HepG2 (cell line): ENCODE results near the gene HYLS1. TPM values are rescaled to one million over a fixed set of nuclear protein-coding genes. Genes with fewer than 3 reads are reported as not detected.

Experiments
- ATAC-seq: fragments of 200-7000 bp; cut with Tn5 transposase; 3 replicates; pipeline ENCODE4 v1.9.1; 2020; ENCODE audit warnings: mild to moderate bottlenecking, moderate library complexity
- BruUV-seq: library from RNA; stranded (reverse); fragments of 400-500 nt; replicated peaks from 2 replicates; lab custom pipeline; 2021; lab: Mats Ljungman, UMichigan
- CTCF ChIA-PET: fragments of 300-600 bp; formaldehyde crosslinking; extraction: SDS; loops from one replicate; lab custom pipeline; 2021; ENCODE audit warnings: low total read pairs, inconsistent platforms, low intra/inter-chr PET ratio; lab: Yijun Ruan, JAX
- POLR2A ChIA-PET: fragments of 350-600 bp; sonication (Branson Sonifier 250); formaldehyde crosslinking; loops from one replicate; lab custom pipeline; 2020; ENCODE audit warnings: antibody characterized with exemption, inconsistent platforms; lab: Yijun Ruan, JAX
- DNase-seq: peaks from one replicate; pipeline ENCODE4 v3.0.0-alpha.2; 2015; ENCODE audit warnings: low spot score
- FAIRE-seq: peaks from 3 replicates; lab custom pipeline; 2011; peaks lifted over from hg19 to GRCh38; lab: Jason Lieb, UNC
- H2AFZ ChIP-seq: one replicate; pipeline ENCODE4 v1.6.1; 2011; ENCODE audit warnings: low read length, inconsistent platforms
- H3K27ac ChIP-seq: fragments of 300-600 bp; 3 replicates; pipeline ENCODE4 v1.8.0; 2011; ENCODE audit warnings: mixed run types, mild to moderate bottlenecking, mixed read lengths, low read length, inconsistent platforms; ENCODE audit not compliant: insufficient read depth; ENCODE audit errors: extremely low read length
- H3K27me3 ChIP-seq, 2 experiments: fragments of 200-600 bp in 1 of 2; 2 replicates in 1 of 2; 3 replicates in 1 of 2; pipeline versions ENCODE4 v1.6.0 to v1.8.0; 2011; ENCODE audit warnings: low read length in 2 of 2, mild to moderate bottlenecking in 2 of 2, moderate library complexity in 2 of 2, inconsistent platforms in 1 of 2; ENCODE audit not compliant: insufficient read depth in 2 of 2, control insufficient read depth in 1 of 2
- H3K36me3 ChIP-seq, 2 experiments: fragments of 200-600 bp in 1 of 2; replicated peaks in 1 of 2; 2 replicates in 1 of 2; 3 replicates in 1 of 2; pipeline versions ENCODE4 v1.5.1 to v1.8.0; 2011; ENCODE audit warnings: low read length in 2 of 2, inconsistent platforms in 1 of 2; ENCODE audit not compliant: insufficient read depth in 2 of 2, control insufficient read depth in 1 of 2
- H3K4me1 ChIP-seq: 2 replicates; pipeline ENCODE4 v1.5.1; 2012; ENCODE audit warnings: low read length, inconsistent platforms; ENCODE audit not compliant: insufficient read depth
- H3K4me2 ChIP-seq: 2 replicates; pipeline ENCODE4 v1.6.0; 2011; ENCODE audit warnings: low read depth, low read length, inconsistent platforms
- H3K4me3 ChIP-seq, 3 experiments: fragments of 200-600 bp in 1 of 3; sonication (generic), shearing (Covaris generic) in 1 of 3; replicated peaks in 1 of 3; 2 replicates each; pipeline ENCODE4 v1.5.1; 2011 to 2016; ENCODE audit warnings: low read length in 3 of 3, inconsistent platforms in 2 of 3, low read depth in 2 of 3, mild to moderate bottlenecking in 2 of 3, control low read depth in 1 of 3, mixed read lengths in 1 of 3; ENCODE audit not compliant: insufficient read depth in 1 of 3
- H3K79me2 ChIP-seq: one replicate; pipeline ENCODE4 v1.6.1; 2011; ENCODE audit warnings: low read length, inconsistent platforms; ENCODE audit not compliant: insufficient read depth
- H3K9ac ChIP-seq: 2 replicates; pipeline ENCODE4 v1.6.0; 2011; ENCODE audit warnings: mild to moderate bottlenecking, low read depth, low read length, inconsistent platforms; ENCODE audit not compliant: insufficient read depth
- H3K9me3 ChIP-seq: 2 replicates; pipeline ENCODE4 v1.5.1; 2012; ENCODE audit warnings: mild to moderate bottlenecking, low read length
- H4K20me1 ChIP-seq: 2 replicates; pipeline ENCODE4 v1.6.0; 2011; ENCODE audit warnings: inconsistent platforms, mild to moderate bottlenecking, low read length, moderate library complexity; ENCODE audit not compliant: insufficient read depth
- EED ChIP-seq: sonication (generic); formaldehyde crosslinking; IDR thresholded peaks from 2 replicates; pipeline ENCODE4 v1.5.0; 2020; ENCODE audit warnings: mild to moderate bottlenecking, missing genetic modification reagents
- NPAS2 ChIP-seq: sonication (generic); formaldehyde crosslinking; IDR thresholded peaks from 2 replicates; pipeline ENCODE4 v1.8.0; 2022; ENCODE audit warnings: mild to moderate bottlenecking, missing genetic modification reagents, borderline replicate concordance
- SMAD9 ChIP-seq: sonication (generic); formaldehyde crosslinking; IDR thresholded peaks from 2 replicates; pipeline ENCODE4 v1.5.1; 2020; ENCODE audit warnings: mild to moderate bottlenecking, missing genetic modification reagents
- ZNF792 ChIP-seq: IDR thresholded peaks from 2 replicates; pipeline ENCODE4 v1.6.1; 2016
- WGBS: methylation state at CpG from one replicate; pipeline ENCODE4 v1.1.6; 2017; ENCODE audit warnings: low lambda C conversion rate; 5-methylcytosine and 5-hydroxymethylcytosine counted together
- in situ Hi-C: cut with HindIII; loops from 2 replicates; pipeline ENCODE4 v1.10.0; 2017; ENCODE audit warnings: low pct_unique_long_range_greater_than_20kb; ENCODE audit not compliant: extremely low pct_ligation_motif_present
- intact Hi-C: fragments of 100-400 bp; cut with micrococcal nuclease; formaldehyde crosslinking; loops from one replicate; pipeline ENCODE4 v1.10.0; 2022; ENCODE audit not compliant: unreplicated experiment
- polyA plus RNA-seq, 8 experiments: library from polyadenylated mRNA; depleted of rRNA in 3 of 8; stranded (reverse) in 7 of 8; unstranded in 1 of 8; fragments of >200 nt; fragmentation: Illumina TruSeq in 4 of 8; extraction: Trizol in 4 of 8; gene quantifications; 2 replicates each; pipeline versions ENCODE4 v1.2.1 to v1.2.3, GENCODE V29; 2011 to 2016; ENCODE audit warnings: low read depth in 4 of 8, missing spikeins in 1 of 8, mixed read lengths in 1 of 8; ENCODE audit not compliant: insufficient read depth in 1 of 8
- total RNA-seq, 5 experiments: library from RNA; depleted of rRNA; stranded (reverse); fragments of >200 nt; fragmentation: Illumina TruSeq; extraction: Trizol; gene quantifications; 2 replicates each; pipeline ENCODE4 v1.2.3, GENCODE V29; 2016; ENCODE audit warnings: low read depth in 1 of 5
- TF ChIP-seq, protein P1 (sequence below): sonication (generic); formaldehyde crosslinking; IDR thresholded peaks from 2 replicates; pipeline ENCODE4 v1.4.0; 2020; ENCODE audit warnings: missing genetic modification reagents
- TF ChIP-seq, protein P2 (sequence below): IDR thresholded peaks from 2 replicates; pipeline ENCODE4 v1.6.1; 2012; ENCODE audit warnings: low read depth, low read length, improper control_type of control experiment

Gene HYLS1
- total and polyA plus RNA-seq, 2 of the 13 experiments (the other 11 are each of a cell fraction or from before 2014, with no cell fraction given) = 1.3 to 3.8 TPM

DNA sequence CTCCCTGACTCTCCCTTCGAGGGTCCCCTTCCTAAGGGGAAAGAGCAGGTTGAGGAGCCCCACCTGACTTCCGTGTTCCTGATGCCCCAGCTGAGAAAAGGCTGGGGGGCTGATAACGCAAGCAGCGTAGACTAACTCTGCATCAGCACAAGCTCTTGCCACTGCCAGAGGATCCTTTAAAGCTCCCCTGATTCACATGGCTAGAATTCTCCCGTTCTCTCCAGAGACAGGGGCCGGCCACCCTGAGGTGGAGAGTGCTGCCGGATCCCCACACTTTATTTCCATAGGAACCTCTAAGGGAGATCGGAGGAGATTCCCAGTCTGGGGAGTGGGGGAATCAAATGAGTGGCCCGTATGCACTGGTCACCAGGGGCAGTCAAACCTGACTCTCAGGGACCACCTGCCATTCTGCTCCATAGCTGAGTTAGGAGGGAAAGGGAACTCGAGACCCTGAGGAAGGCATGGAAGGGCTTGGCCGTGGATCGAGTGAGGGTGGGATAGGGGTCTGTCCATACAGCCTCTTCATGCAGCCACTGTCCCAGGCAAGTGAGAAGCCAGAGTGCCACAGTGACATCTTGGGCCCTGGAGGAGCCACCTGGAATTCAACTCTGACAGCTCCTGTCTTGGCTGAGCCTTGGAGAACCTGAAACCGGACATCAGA is 57.0 kb downstream of the HYLS1 start:
- FAIRE-seq (no peak), DNase-seq (no peak), ATAC-seq (no peak)
- Histone ChIP-seq H3K36me3 (no peaks in the 10 kb centered on the region), H3K79me2 (no peaks in the 10 kb centered on the region), H3K9me3 (no peaks in the 10 kb centered on the region), H3K27ac (no peak overlapping the region), H3K27me3 (peaks cover 0 to 3% of the 10 kb centered on the region in 2 experiments; a peak in 1 of 5 replicates), H3K4me1 (peaks cover 61% of the 10 kb centered on the region), H3K4me3 (no peak overlapping the region), H2AFZ (no peak overlapping the region), H3K4me2 (peak overlapping the region; percentile 56; the same call in 1 of the 2 replicates), H3K9ac (no peak overlapping the region), H4K20me1 (no peaks in the 10 kb centered on the region)
- WGBS = 58% methylated on average over 12 of the region's 13 CpGs
- ChIA-PET CTCF (no interaction called here), POLR2A (interaction anchor here (1.4 kb wide), 1 partner anchor 242 kb away, joined by 4 read pairs; no protein-coding TSS in a partner anchor)
- in situ Hi-C loops = loop anchor here (5.0 kb wide), 1 partner anchor 118 kb away; the partner anchor contains the start of gene CDON
- BruUV-seq = no TSS peak
- intact Hi-C loops = no loop called here
- no peak for TF ChIP-seq SMAD9 (CRISPR knock-in tag)
- no peak for TF ChIP-seq NPAS2 (CRISPR knock-in tag)
- TF ChIP-seq, protein P1, sequence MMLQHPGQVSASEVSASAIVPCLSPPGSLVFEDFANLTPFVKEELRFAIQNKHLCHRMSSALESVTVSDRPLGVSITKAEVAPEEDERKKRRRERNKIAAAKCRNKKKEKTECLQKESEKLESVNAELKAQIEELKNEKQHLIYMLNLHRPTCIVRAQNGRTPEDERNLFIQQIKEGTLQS (CRISPR knock-in tag) = no peak
- TF ChIP-seq EED = no peak
- no peak for TF ChIP-seq ZNF792
- TF ChIP-seq, protein P2, sequence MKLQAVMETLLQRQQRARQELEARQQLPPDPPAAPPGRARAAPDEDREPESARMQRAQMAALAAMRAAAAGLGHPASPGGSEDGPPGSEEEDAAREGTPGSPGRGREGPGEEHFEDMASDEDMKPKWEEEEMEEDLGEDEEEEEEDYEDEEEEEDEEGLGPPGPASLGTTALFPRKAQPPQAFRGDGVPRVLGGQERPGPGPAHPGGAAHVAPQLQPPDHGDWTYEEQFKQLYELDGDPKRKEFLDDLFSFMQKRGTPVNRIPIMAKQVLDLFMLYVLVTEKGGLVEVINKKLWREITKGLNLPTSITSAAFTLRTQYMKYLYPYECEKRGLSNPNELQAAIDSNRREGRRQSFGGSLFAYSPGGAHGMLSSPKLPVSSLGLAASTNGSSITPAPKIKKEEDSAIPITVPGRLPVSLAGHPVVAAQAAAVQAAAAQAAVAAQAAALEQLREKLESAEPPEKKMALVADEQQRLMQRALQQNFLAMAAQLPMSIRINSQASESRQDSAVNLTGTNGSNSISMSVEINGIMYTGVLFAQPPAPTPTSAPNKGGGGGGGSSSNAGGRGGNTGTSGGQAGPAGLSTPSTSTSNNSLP = no peak
